Measurements from ENCODE around the gene TMEM263. TPM values are rescaled to one million over a fixed set of nuclear protein-coding genes. Genes with fewer than 3 reads are reported as not detected.

TMEM263 gene
- total RNA-seq, 1 donor from 2014 or later = 37.6 TPM

- peaks cover 19% of the 10 kb centered on the region for H3K36me3 Mint-ChIP-seq (ENCODE audit: insufficient read depth)
- H3K27ac Mint-ChIP-seq = no peak overlapping the region
- H3K27me3 Mint-ChIP-seq = no peaks in the 10 kb centered on the region
- no peak for DNase-seq (ENCODE audit: low spot score, unreplicated experiment)
- no peak overlapping the region for H3K4me3 Mint-ChIP-seq (ENCODE audit: low read depth)
- no peak for TF ChIP-seq CTCF (IDR thresholded peaks at IDR 0.05; ENCODE audit: unreplicated experiment)
- peaks cover 15% of the 10 kb centered on the region for H3K4me1 Mint-ChIP-seq (ENCODE audit: low read depth)
- H3K9me3 Mint-ChIP-seq (ENCODE audit: low read depth) = no peaks in the 10 kb centered on the region
Measured at GRCh38 chr12:106984588-106985137, 29.0 kb downstream of the TMEM263 start.

DNA sequence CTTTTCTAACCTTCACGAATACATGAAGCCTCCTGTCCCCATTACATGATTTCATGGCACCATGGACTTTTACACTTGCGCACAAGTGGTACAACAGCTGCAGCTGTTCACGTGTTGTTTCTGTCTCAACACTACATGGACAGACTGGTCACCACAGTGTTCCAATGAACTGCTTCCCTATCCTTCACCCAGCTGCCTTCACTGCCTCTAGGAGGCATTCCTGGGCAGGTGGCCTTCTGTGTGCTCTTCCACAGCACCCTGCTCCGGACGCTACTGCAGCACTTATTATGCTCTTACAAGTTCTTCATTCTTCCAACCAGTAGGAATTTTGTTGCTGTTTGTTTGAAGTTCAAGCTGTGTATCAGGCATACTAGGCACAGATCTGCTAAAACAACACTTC is 29.8 kb downstream of the TMEM263 start:
- H3K27ac Mint-ChIP-seq = no peak overlapping the region
- H3K4me1 Mint-ChIP-seq (ENCODE audit: low read depth) = peaks cover 15% of the 10 kb centered on the region
- H3K27me3 Mint-ChIP-seq = no peaks in the 10 kb centered on the region
- no peaks in the 10 kb centered on the region for H3K9me3 Mint-ChIP-seq (ENCODE audit: low read depth)
- peak overlapping the region; percentile 92 for H3K4me3 Mint-ChIP-seq (ENCODE audit: low read depth)
- TF ChIP-seq CTCF (IDR thresholded peaks at IDR 0.05; ENCODE audit: unreplicated experiment) = no peak
- DNase-seq (ENCODE audit: low spot score, unreplicated experiment) = no peak
- peaks cover 19% of the 10 kb centered on the region for H3K36me3 Mint-ChIP-seq (ENCODE audit: insufficient read depth)

DNA sequence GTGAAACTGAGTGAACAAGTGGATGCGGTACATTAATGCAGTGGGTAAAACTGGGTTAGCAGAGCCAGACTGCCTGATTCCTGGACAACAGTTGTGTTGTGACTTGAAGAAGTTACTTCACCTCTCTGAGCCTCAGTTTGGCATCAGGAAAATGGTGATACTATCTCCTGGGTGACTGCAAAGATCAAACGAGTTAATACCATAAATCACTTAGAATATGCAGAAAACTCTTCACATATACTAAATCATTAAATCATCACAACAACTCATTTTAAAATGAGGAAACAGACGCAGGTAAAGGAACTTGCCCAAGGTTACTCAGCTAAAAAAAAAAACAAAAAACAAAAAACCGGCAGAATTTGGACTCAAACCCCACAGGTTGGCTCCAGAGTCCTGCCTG is 30.4 kb downstream of the TMEM263 start:
- Mint-ChIP-seq H3K27ac (no peak overlapping the region), H3K4me1 (ENCODE audit: low read depth) (peaks cover 15% of the 10 kb centered on the region), H3K27me3 (no peaks in the 10 kb centered on the region), H3K36me3 (ENCODE audit: insufficient read depth) (peaks cover 19% of the 10 kb centered on the region), H3K4me3 (ENCODE audit: low read depth) (peak overlapping the region; percentile 92), H3K9me3 (ENCODE audit: low read depth) (no peaks in the 10 kb centered on the region)
- no peak for DNase-seq (ENCODE audit: low spot score, unreplicated experiment)
- no peak for TF ChIP-seq CTCF (IDR thresholded peaks at IDR 0.05; ENCODE audit: unreplicated experiment)

DNA sequence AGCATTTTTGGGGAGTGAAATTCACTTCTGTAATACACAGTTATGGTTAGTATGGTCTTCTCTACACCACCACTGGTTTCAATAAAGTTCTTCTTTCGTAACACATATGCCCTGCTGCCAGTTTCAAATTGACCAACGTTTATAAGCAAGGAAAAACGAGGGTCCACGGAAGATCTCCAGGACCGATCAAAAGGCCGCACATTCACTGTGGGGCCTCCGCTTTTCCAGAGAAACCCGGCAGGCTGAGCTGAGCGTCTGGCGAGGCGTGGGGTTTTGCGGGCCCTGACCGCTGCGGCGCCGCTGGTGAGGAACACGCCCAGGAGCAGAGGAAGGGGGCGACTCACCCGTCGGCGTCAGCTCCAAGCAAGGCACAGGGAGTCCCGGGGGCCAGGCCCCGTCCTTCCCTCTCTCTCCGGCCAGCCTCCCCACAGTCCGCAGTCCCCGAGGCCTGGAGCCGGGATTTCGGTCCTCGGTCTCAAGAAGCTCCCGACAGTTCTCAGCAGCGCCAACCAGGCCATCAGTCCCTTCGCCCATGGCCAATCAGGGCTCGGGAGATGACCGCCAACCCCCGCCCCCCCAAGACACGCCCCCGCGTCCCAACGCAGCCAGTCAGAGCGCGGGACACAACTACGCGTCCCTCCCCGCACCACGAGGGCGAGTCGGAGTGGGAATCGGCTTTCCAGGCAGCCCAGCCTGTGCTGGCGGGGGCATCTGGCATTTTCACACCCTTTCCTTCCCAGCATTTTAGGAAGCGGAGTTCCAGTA is 31.1 kb downstream of the TMEM263 start, which contains the start of gene MTERF2:
TSS of gene MTERF2 (minus strand) at position 522 of the 765 bp plus-strand sequence. CDS start 8,432 bp downstream, outside the sequence.
- H3K9me3 Mint-ChIP-seq (ENCODE audit: low read depth) = no peaks in the 10 kb centered on the region
- H3K4me3 Mint-ChIP-seq (ENCODE audit: low read depth) = peak within 1 kb of the TSS; percentile 92
- H3K27ac Mint-ChIP-seq = peak within 1 kb of the TSS; percentile 95
- H3K4me1 Mint-ChIP-seq (ENCODE audit: low read depth) = peaks cover 15% of the 10 kb centered on the region
- TF ChIP-seq CTCF (IDR thresholded peaks at IDR 0.05; ENCODE audit: unreplicated experiment) = no peak
- no peaks in the 10 kb centered on the region for H3K27me3 Mint-ChIP-seq
- DNase-seq (ENCODE audit: low spot score, unreplicated experiment) = peak; percentile 83
- peaks cover 19% of the 10 kb centered on the region for H3K36me3 Mint-ChIP-seq (ENCODE audit: insufficient read depth)

- no peak for DNase-seq (ENCODE audit: low spot score, unreplicated experiment)
- H3K4me1 Mint-ChIP-seq (ENCODE audit: low read depth) = peaks cover 15% of the 10 kb centered on the region
- H3K9me3 Mint-ChIP-seq (ENCODE audit: low read depth) = no peaks in the 10 kb centered on the region
- no peak for TF ChIP-seq CTCF (IDR thresholded peaks at IDR 0.05; ENCODE audit: unreplicated experiment)
- H3K27ac Mint-ChIP-seq = no peak overlapping the region
- H3K36me3 Mint-ChIP-seq (ENCODE audit: insufficient read depth) = peaks cover 19% of the 10 kb centered on the region
- H3K27me3 Mint-ChIP-seq = no peaks in the 10 kb centered on the region
- peak overlapping the region; percentile 92 for H3K4me3 Mint-ChIP-seq (ENCODE audit: low read depth)
Measured at GRCh38 chr12:106987846-106988245, 32.1 kb downstream of the TMEM263 start.
